Keratinocyte (primary cell): ENCODE measurements around the gene CDX1. TPM values are rescaled to one million over a fixed set of nuclear protein-coding genes. Genes with fewer than 3 reads are reported as not detected.

Experiments used
- DNase-seq: peaks from one replicate; pipeline ENCODE4 v3.0.0-alpha.2; 2011; ENCODE audit warnings: low read depth, missing footprints, low spot score
- FAIRE-seq: peaks from 2 replicates; lab custom pipeline; 2011; peaks lifted over from hg19 to GRCh38; lab: Jason Lieb, UNC
- H2AFZ ChIP-seq: 2 replicates; pipeline ENCODE4 v1.6.0; 2012; ENCODE audit warnings: low read length, control low read depth, inconsistent platforms; ENCODE audit not compliant: control insufficient read depth
- H3K27ac ChIP-seq: 2 replicates; pipeline ENCODE4 v1.5.1; 2011; ENCODE audit warnings: low read length; ENCODE audit not compliant: control insufficient read depth, insufficient read depth
- H3K27me3 ChIP-seq: 3 replicates; pipeline ENCODE4 v1.6.0; 2011; ENCODE audit warnings: low read length; ENCODE audit not compliant: control insufficient read depth, insufficient read depth; ENCODE audit errors: extremely low read depth
- H3K36me3 ChIP-seq, 2 experiments: 2 replicates in 1 of 2; 3 replicates in 1 of 2; pipeline ENCODE4 v1.5.1; 2011; ENCODE audit warnings: low read length in 2 of 2, mild to moderate bottlenecking in 1 of 2; ENCODE audit not compliant: control insufficient read depth in 2 of 2, insufficient read depth in 2 of 2; ENCODE audit errors: extremely low read depth in 1 of 2
- H3K4me1 ChIP-seq: 3 replicates; pipeline ENCODE4 v1.5.1; 2011; ENCODE audit warnings: low read length; ENCODE audit not compliant: control insufficient read depth, insufficient read depth; ENCODE audit errors: extremely low read depth
- H3K4me2 ChIP-seq: 3 replicates; pipeline ENCODE4 v1.6.0; 2011; ENCODE audit warnings: low read depth, low read length; ENCODE audit not compliant: control insufficient read depth, insufficient read depth; ENCODE audit errors: extremely low read depth
- H3K4me3 ChIP-seq, 3 experiments: fragments of 200-600 bp in 1 of 3; sonication (generic) in 1 of 3; 2 replicates in 2 of 3; 3 replicates in 1 of 3; pipeline ENCODE4 v1.5.1; 2011 to 2016; ENCODE audit warnings: low read length in 3 of 3, mild to moderate bottlenecking in 3 of 3, control low read depth in 2 of 3, inconsistent platforms in 1 of 3, low read depth in 1 of 3, mixed read lengths in 1 of 3, mixed run types in 1 of 3, moderate library complexity in 1 of 3; ENCODE audit not compliant: control insufficient read depth in 2 of 3, insufficient read depth in 2 of 3; ENCODE audit errors: extremely low read depth in 1 of 3
- H3K79me2 ChIP-seq: 2 replicates; pipeline ENCODE4 v1.6.0; 2012; ENCODE audit warnings: low read length; ENCODE audit not compliant: control insufficient read depth, insufficient read depth
- H3K9ac ChIP-seq: 3 replicates; pipeline ENCODE4 v1.6.0; 2011; ENCODE audit warnings: low read length; ENCODE audit not compliant: control insufficient read depth, insufficient read depth; ENCODE audit errors: extremely low read depth
- H3K9me1 ChIP-seq: 3 replicates; pipeline ENCODE4 v1.6.0; 2011; ENCODE audit warnings: low read length; ENCODE audit not compliant: control insufficient read depth, insufficient read depth; ENCODE audit errors: extremely low read depth
- H3K9me3 ChIP-seq: 2 replicates; pipeline ENCODE4 v1.5.1; 2012; ENCODE audit warnings: low read depth, low read length; ENCODE audit not compliant: control insufficient read depth
- H4K20me1 ChIP-seq: 3 replicates; pipeline ENCODE4 v1.6.0; 2011; ENCODE audit warnings: low read length; ENCODE audit not compliant: control insufficient read depth, insufficient read depth; ENCODE audit errors: extremely low read depth
- CTCF ChIP-seq, 3 experiments: IDR thresholded peaks in 1 of 3; conservative IDR thresholded peaks in 1 of 3; optimal IDR thresholded peaks in 1 of 3; 2 replicates in 2 of 3; 3 replicates in 1 of 3; pipeline versions ENCODE3 to v1.5.1; 2011; ENCODE audit warnings: low read length in 3 of 3, mild to moderate bottlenecking in 3 of 3, moderate library complexity in 2 of 3, control low read depth in 1 of 3, inconsistent platforms in 1 of 3; ENCODE audit not compliant: insufficient read depth in 2 of 3; ENCODE audit errors: extremely low read depth in 1 of 3
- EZH2 ChIP-seq: IDR thresholded peaks from one replicate; pipeline ENCODE4 v1.6.1; 2012; ENCODE audit warnings: inconsistent platforms, mild to moderate bottlenecking, low read length, moderate library complexity
- dilution Hi-C: fragments of 300-500 bp; cut with MboI; formaldehyde crosslinking; loops from one replicate; pipeline ENCODE4 v1.7.0; 2020; ENCODE audit warnings: low sequenced_read_pairs; ENCODE audit not compliant: extremely low pct_ligation_motif_present
- polyA plus RNA-seq, 5 experiments: library from polyadenylated mRNA; depleted of rRNA in 3 of 5; stranded (reverse) in 3 of 5; stranded (forward) in 1 of 5; unstranded in 1 of 5; fragments of >200 nt; gene quantifications; 1 replicate in 1 of 5; 2 replicates in 3 of 5; 3 replicates in 1 of 5; pipeline versions ENCODE4 v1.2.1 to v1.2.3, GENCODE V29; 2011 to 2012; ENCODE audit warnings: missing spikeins in 2 of 5, low read depth in 1 of 5, low replicate concordance in 1 of 5

Gene CDX1
- polyA plus RNA-seq, 1 donor (not counting 4 experiments of a cell fraction or from before 2014, with no cell fraction given): not detected

DNA sequence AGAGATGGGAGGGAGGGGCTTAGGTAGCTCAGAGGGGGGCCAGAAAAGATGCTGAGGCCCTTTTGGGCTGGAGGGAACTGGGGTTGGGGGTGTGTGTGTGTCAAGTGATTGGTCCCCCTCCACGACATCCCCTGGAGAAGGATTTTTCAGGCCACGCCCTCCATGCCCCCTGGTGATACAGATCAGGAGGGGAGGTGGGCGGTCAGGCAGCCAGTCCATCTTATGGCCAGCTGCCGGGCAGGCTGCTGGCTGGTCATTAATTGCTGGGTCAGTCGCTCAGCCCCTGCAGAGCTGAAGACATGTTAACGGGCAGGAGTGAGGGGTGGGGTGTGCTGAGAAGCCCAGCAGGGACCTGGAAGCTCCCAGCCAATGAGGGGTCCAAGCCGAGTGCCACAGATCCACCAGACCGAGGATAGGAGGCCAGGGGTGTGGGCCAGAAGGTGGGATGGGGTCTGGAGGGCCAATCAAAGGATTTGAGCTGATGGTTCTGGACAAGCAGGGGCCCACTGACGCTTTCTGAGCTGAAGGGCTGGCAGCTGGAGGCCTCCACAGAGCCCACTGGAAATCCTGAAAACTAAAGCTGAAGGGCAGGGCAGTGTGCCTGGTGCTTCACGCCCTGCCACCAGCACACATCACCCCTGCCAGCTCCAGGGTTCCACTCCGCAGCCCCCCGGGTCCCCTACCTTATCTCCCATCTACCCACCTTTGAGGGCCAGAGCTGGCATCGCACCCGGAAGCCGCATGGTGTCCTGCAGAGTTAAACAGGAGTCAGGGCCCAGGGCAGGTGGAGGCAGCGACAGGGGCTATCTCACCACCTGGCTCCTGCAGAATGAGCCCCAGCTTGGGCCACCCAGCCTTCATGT is 30.0 kb upstream of the CDX1 start:
- no peak overlapping the region for H3K9ac ChIP-seq
- no peaks in the 10 kb centered on the region for H3K36me3 ChIP-seq
- H2AFZ ChIP-seq: no peak overlapping the region
- FAIRE-seq: no peak
- no peak for DNase-seq
- peaks cover 7% of the 10 kb centered on the region for H3K27me3 ChIP-seq
- H3K79me2 ChIP-seq: no peaks in the 10 kb centered on the region
- dilution Hi-C loops: no loop called here
- no peaks in the 10 kb centered on the region for H3K4me1 ChIP-seq
- no peak overlapping the region for H3K4me3 ChIP-seq
- H3K4me2 ChIP-seq: no peak overlapping the region
- no peaks in the 10 kb centered on the region for H4K20me1 ChIP-seq
- TF ChIP-seq EZH2 (no peak), CTCF (optimal IDR thresholded peaks at IDR 0.05 in 1 of 3, IDR thresholded peaks at IDR 0.05 in 1 of 3, conservative IDR thresholded peaks at IDR 0.05 in 1 of 3; ENCODE audit: extremely low read depth in 1 of 3, insufficient read depth in 2 of 3, low read length in 3 of 3) (no peak)
- H3K9me1 ChIP-seq: no peaks in the 10 kb centered on the region
- H3K27ac ChIP-seq: no peak overlapping the region
- H3K9me3 ChIP-seq: no peaks in the 10 kb centered on the region

- no peaks in the 10 kb centered on the region for H4K20me1 ChIP-seq
- H3K9ac ChIP-seq: no peak overlapping the region
- H3K9me1 ChIP-seq: no peaks in the 10 kb centered on the region
- H3K4me1 ChIP-seq: no peaks in the 10 kb centered on the region
- H3K4me2 ChIP-seq: no peak overlapping the region
- H2AFZ ChIP-seq: no peak overlapping the region
- no peaks in the 10 kb centered on the region for H3K9me3 ChIP-seq
- TF ChIP-seq EZH2 (no peak), CTCF (optimal IDR thresholded peaks at IDR 0.05 in 1 of 3, IDR thresholded peaks at IDR 0.05 in 1 of 3, conservative IDR thresholded peaks at IDR 0.05 in 1 of 3; ENCODE audit: extremely low read depth in 1 of 3, insufficient read depth in 2 of 3, low read length in 3 of 3) (no peak)
- no peaks in the 10 kb centered on the region for H3K79me2 ChIP-seq
- no peak for DNase-seq
- peaks cover 7% of the 10 kb centered on the region for H3K27me3 ChIP-seq
- FAIRE-seq: no peak
- H3K4me3 ChIP-seq: no peak overlapping the region
- no peak overlapping the region for H3K27ac ChIP-seq
- no peaks in the 10 kb centered on the region for H3K36me3 ChIP-seq
- dilution Hi-C loops: no loop called here
Observed at GRCh38 chr5:150137168-150137957, 29.2 kb upstream of the CDX1 start.
